Non-pigmented ciliary epithelial cell (primary cell): Measurements from ENCODE around the gene MYO1D.
"Not testable (repeated sequence)": the region's sequence is repeated elsewhere in the genome, so short reads cannot be mapped to it uniquely, and the experiment has no call there.

ENCODE experiments used
- DNase-seq: peaks from one replicate; pipeline ENCODE4 v3.0.0-alpha.2; 2010; ENCODE audit warnings: low read depth

The MYO1D gene

GRCh38 chr17:32673964-32674363, 203.0 kb downstream of the MYO1D start:
- no peak for DNase-seq

GRCh38 chr17:32672711-32673110, 204.2 kb downstream of the MYO1D start:
- DNase-seq: no peak

DNA sequence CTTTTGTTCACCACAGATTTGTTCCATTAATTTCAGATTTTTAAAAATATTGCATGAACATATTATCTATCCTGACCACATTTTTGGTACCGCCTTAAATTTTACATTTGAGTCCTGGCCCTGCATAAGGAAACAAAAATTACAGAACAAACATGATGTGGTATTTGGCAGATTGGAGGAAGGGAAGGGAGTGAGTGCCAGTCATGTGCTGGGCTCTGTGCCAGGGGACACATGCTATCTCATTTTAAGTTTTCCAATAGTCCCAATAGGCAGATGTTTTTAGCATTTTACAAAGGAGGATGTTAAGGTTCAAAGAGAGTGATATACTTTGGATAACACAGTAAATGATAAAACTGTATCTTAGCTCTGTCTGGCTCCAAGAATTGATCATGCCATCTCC, 205.0 kb downstream of the MYO1D start:
- DNase-seq: no peak

DNA sequence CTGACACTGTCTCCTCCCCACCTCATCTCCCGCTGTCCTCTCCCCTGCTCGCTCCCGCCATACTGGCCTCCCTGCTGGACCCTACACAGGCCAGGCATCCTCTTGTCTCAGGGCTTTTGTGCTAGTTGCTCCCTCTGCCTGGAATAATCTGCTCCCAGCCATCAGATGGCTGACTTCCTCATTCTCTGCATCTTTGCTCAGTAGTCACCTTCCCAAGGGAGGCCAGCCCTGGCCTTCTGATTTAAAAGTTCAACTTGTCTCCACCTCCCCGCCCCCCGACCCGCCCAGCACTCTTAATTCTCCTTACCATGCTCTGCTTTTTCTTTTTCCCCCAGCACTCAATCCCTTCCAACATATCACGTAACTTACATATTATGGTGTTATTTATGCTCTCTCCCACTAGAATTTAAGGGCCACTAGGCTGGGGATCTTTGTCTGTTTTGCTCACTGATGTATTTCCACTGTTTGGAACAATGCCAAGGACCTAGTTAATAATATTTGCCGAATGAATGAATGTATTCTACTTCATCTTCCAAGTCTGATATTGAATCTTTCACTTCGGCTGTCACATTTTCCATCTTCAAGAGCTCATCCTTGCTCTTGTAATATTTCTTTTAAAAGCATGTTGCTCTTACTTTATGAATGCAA, 211.9 kb downstream of the MYO1D start:
- DNase-seq: no peak

DNA sequence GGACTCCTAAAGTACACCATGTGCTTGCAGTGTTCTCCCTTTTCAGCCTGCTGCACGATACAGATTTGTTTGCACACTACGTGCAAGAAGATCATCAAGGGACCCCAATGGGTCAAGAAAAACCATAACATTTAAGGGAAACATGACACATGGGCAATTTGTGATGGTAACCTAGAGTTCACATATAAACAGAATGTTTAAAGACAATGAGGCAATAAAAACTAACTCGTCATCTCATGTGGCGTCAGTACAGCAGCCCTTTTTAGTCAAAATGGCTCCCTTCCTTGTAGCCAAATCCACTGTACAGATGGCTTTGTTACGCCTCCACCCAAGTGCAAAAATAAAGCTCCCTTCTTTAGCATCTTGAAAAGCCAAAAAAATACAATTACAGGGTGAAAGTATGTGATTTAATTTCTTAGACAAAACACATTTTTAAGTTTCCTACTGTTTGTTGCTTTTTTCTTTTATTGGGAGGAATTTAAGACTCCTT, 216.4 kb downstream of the MYO1D start:
- no peak for DNase-seq

- DNase-seq: peak; percentile 30
Measured at GRCh38 chr17:32659419-32659842, 217.5 kb downstream of the MYO1D start.

DNA sequence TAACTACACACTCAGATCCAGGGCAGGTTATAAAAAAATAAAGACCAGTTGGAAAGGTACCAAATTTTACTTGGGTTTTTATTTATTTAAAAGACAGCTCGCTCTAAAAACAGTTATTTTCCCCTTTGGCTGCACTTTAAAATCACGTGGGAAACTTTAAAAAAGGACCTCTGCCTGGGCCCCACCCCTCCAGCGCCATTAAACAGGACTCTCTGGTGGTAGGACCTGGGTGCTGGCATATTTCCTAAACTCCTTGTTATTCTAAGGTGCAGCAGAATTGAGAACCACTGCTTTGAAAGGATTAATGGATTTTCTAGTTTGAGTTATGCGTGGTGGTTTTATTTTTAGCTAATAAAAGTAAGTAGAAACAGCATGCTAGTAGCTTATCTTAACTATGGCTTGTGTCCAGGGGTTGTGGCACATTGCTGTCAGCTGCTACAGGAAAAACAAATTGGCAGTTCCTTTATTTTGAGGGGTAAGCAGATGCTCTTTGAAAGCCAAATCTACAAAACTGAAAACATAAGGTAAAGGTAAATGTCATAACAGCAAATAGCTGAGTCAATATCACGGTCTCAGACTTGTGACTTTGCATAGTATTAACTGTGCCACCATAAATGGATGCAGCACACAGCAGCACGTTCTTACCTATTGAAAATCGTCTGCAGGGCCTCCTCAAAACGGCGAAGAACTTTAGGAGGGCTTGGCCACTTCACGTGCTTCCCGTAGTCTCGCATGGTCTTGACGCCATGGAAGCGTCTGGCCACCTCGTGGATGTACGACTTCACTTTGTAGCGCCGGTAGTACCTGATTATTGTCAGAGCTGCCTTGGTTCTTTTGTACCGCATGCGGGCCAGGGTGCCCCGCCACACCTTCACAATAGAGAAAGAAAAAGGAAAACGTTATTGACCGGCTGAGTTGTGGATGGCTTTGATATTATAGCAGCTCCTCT, 218.2 kb downstream of the MYO1D start:
- DNase-seq: no peak

DNA sequence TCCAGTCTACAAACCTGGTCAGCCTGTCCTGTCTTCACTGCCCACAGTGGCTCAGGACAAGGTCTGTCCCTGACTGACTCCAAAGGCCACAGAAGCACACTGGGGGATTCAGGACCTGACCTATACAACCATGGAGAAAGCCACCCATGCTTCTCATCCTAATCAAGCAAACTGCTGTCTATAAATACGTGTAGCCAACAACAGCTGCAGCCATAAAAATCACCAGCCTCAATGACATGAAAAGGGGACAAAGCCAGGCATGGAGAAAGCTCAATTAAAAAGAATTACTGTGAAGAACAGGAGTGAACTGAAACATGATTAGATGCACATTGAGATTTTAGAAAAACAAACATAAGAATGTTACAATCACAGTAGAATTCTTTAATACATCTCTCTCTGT, 220.0 kb downstream of the MYO1D start:
- no peak for DNase-seq

DNA sequence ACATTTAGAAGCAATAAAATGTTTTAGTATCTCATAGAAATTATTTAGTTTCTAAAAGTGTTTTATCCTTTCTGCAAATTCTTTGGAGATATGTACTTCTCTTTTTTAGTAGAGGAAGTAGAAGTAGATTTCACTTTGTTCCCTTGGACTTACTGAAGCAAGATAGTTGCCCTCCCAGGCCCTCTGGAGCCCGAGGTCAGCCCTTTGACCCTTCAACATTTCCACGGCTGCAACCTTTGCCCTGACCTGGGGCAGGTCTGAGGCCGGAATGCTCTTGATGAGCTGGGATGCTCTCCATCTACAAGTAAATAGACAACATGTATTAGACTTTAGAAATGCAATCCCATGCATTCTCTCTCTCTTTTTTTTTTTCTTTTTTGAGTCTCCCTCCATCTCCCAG, 222.6 kb downstream of the MYO1D start:
- DNase-seq: no peak

GRCh38 chr17:32651084-32651483, 225.8 kb downstream of the MYO1D start:
- no peak for DNase-seq

DNA sequence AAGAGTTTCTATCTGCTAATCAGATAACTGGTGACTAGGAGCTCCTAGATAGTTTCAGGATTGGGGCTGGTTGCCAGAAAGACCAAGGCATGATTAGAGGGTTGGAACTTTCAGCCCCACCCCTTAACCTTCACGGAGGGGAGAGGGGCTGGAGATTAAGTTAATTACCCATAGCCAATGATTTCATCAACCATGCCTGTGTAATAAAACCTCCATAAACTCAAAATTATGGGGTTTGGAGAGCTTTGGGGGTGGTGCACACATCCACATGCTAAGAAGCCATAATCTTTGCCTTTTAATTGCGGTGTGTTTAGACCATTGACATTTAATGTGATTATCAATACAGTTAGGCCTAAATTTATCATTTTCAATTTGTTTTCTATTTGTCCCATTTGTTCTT, 228.5 kb downstream of the MYO1D start:
- no peak for DNase-seq

DNA sequence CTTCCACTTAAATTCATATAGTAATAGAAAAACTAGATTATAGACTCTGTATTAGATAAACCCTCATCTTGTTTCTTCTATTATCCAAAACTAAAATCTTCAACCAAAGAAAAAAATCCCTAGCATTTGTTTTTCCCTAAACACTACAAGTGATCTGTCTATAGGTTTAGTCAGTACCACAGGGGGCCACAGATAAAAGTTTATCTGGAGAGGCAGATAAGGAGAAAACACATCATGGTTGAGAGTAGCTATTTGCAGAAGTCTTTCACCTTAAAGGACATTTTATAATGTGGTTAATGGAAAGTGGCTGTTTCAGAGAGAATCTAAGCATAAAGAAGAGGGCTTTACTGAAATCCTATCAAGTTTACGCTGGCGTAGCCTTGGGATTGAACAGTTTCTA, 230.0 kb downstream of the MYO1D start:
- DNase-seq: no peak

DNA sequence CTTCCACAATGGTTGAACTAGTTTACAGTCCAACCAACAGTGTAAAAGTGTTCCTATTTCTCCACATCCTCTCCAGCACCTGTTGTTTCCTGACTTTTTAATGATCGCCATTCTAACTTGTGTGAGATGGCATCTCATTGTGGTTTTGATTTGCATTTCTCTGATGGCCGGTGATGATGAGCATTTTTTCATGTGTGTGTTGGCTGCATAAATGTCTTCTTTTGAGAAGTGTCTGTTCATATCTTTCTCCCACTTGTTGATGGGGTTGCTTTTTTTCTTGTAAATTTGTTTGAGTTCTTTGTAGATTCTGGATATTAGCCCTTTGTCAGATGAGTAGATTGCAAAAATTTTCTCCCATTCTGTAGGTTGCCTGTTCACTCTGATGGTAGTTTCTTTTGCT, 235.4 kb downstream of the MYO1D start:
- DNase-seq: not testable (repeated sequence)

DNA sequence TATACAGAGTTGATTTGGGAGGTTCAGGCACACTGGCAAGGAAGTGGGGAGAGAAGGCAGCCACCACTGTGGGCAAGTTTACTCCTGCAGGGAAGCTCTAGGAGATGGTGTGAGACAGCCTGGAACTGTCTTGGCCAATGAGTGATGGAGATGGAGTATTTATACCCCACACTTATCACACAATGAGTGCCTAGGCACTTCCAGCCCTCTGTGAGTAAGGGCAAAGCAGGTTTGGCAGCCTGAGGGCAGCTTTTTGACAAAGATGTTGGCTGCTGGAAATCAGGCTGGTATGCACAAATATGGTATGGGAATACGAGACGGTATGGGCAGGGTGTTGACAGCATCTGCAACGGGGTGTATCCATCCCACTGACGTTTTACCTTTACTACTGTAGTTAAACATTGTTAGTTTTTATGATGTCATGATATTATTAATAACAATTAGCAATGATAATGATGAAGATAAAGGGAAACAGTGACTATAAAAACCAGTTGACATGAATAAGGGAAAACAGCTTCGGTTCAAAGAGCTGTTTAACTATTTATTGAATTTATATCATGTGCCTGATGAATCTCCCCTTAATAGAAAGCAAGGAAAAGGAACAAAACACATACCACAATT, 240.2 kb downstream of the MYO1D start:
- no peak for DNase-seq

- DNase-seq: no peak
Measured at GRCh38 chr17:32634167-32634566, 242.8 kb downstream of the MYO1D start.

- no peak for DNase-seq
Measured at GRCh38 chr17:32631341-32632096, 245.4 kb downstream of the MYO1D start.

DNA sequence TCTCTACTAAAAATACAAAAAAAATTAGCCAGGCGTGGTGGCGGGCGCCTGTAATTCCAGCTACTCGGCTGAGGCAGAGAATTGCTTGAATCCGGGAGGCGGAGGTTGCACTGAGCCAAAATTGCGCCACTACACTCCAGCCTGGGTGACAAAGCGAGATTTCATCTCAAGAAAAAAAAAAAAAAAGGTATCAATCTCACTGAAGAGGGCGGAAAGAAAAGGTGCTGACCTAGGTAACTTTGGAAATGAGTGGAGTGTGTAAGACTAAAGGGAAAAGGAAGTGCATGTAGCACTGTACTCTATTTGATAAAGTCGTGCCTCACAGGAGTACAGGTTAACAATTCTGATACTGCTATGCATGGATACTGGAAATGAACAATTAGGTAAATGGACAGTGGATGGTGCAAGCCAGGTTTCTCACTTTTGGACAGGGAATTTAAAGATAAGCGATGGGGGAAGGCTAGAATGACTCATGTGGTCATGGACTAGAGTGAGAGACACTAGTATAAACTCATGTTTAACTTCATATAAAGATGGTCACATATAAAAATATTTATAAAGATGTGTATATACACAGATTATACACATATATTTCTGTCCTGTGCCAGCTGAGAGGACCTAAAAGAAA, 247.2 kb downstream of the MYO1D start:
- no peak for DNase-seq

DNA sequence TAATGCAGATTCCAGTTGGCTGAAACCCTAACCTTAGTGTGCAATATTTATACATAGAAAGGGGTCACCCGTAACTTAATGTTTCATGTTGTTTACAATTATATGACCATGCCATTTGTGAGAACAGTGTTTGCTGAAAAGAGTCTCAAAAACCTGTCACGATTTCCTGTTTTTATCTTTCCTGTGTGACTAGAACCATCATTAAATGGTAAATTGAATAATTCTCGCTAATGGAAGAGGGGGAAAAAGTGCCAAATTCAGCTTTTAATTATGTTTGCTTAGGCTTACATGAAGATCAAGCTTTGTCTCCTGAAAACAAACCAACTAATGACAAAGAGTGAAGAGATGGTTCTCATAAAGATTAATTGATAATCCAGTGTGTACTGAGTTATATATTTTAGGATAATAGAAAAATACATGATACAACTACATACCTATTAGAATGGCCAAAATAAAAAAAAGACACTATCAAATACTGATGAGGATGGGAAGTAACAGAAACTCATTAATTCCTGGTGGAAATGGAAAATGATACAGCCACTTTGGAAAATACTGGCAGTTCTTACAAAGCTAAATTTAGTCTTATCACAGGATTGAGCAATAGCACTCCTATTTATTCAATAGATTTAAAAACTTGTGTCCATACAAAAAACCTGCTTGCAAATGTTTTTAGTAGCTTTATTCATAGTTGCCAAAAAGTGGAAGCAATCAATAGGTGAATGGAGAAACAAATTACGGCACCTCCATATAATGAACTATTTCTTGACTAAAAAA, 248.5 kb downstream of the MYO1D start:
- no peak for DNase-seq

DNA sequence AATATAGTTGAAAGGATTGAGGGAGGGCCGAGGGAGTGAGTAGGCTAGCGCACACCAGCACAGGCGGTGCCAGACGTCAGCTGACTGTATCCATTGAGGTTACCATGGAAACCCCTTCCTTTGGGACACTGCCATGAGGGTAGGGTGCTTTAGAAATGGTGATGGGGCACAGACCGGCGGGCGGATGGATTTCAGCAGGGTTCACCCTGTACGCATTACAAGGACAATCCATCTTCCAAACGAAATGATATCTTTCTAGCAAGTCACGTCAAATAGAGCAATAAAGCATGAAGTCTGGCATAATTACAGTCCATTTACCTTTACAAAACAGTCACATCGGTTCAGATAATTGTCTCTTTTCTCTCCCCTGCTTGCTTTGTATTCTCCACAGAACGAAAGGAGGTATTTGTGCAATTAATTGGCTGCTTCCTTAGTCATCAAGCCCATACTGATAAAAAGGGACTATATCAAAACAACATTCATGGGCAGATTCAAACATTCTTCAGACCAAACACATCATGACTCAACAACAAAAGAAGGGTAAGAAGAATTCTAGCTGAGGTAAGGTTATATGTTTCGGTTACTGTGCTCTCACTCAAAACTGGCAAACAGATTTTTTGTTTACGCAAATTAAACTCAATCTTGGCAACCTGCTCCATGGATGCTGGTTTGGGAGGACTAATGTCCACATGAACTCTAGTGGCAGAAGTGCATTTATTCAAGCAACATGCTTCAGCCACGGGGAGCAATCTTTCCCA, 249.5 kb downstream of the MYO1D start:
- no peak for DNase-seq

GRCh38 chr17:32626379-32626791, 250.5 kb downstream of the MYO1D start:
- no peak for DNase-seq
